Stimulated activated CD8-positive, alpha-beta memory T cell treated with anti-CD3 and anti-CD28 coated beads, Interleukin-15, amount 100 ng/mL, for 4 hours (primary cell): ENCODE results near the gene APOM.

ENCODE experiments used
- DNase-seq, 2 donors: peaks; one replicate each; pipeline ENCODE4 v3.0.0-alpha.2; 2020; ENCODE audit warnings: low read depth in 2 of 2

APOM gene

GRCh38 chr6:31631209-31631608, 24.5 kb upstream of the APOM start:
- DNase-seq = no peak

DNA sequence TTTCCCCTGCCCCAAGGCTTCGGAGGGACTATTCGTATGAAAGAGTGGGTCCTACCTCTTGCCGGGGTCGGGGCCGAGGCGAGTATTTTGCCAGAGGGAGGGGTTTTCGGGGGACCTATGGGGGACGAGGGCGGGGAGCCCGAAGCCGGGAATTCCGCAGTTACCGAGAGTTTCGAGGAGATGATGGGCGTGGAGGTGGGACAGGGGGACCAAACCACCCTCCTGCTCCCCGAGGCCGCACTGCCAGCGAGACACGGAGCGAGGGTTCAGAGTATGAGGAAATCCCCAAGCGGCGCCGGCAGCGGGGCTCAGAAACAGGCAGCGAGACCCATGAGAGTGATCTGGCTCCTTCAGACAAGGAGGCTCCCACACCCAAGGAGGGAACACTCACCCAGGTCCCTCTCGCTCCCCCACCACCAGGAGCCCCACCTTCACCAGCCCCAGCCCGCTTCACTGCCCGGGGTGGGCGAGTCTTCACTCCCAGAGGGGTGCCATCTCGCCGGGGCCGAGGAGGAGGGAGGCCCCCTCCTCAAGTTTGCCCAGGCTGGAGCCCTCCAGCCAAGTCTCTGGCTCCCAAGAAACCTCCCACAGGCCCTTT, 23.9 kb upstream of the APOM start:
- no peak for DNase-seq

- no peak for DNase-seq
Measured at GRCh38 chr6:31632279-31632946, 23.3 kb upstream of the APOM start.

- no peak for DNase-seq
Measured at GRCh38 chr6:31633447-31633846, 22.2 kb upstream of the APOM start.

DNA sequence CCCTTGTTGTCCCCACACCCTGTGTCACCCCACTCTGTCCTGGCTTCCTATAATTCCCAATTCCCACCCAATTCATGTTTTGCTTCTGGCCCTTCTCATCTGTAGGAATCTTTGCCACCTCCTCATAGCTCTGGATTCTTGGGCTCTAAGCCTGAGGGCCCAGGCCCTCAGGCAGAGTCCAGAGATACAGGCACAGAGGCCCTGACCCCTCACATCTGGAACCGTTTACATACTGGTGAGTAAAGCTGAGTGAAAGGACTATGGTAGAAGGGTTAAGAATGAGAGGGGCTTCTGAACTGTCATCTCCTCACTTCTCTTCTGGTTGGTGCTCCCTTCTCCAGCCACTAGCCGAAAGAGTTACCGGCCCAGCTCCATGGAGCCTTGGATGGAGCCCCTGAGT, 21.6 kb upstream of the APOM start:
- no peak for DNase-seq

DNA sequence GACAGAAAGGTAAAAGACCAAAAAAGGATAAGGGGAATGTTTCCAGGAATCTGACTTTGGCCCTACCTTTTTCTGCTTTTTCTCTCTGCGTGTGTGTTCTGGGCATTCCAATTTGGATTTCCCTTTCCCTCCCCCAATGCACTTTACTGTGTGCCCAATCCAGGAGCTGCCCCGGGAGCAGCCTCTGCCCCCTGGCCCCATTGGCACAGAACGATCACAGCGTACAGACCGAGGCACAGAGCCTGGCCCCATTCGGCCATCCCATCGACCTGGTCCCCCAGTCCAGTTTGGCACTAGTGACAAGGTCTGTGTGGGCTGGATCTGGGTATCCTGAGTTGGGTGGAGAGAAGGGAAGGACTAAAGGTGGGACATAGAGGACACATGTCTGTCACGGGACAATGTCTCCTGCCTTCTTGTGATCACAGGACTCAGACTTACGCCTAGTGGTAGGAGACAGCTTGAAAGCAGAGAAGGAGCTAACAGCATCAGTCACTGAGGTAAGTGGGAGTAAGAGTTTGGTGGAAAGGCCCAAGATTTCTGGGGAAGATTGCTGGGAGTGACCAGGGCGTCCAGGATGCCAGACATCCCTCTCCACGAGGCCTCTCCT, 20.6 kb upstream of the APOM start:
- DNase-seq = no peak

- DNase-seq = no peak
Measured at GRCh38 chr6:31636698-31637596, 18.7 kb upstream of the APOM start.

- no peak for DNase-seq
Measured at GRCh38 chr6:31639043-31639442, 16.7 kb upstream of the APOM start.

DNA sequence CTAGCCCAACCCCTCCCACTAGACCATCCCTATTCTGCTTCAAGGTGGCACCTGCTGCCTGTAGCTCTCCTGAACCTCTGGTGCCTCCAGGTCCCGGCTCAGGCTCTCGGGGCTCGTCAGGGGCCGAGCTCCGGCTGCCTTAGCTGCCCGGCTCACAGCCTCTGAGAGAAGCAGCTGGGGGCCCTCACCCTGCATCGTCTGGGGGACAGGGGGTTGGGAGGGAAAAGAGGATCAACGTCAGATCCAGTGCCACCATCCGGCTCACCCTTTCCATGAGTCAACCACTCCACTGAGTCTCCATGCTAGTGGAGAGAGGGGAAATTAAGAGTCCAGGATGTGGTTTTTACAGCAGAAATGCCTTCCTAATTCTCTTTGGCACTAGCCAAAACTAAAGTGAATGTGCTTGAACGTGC, 16.2 kb upstream of the APOM start:
- no peak for DNase-seq

DNA sequence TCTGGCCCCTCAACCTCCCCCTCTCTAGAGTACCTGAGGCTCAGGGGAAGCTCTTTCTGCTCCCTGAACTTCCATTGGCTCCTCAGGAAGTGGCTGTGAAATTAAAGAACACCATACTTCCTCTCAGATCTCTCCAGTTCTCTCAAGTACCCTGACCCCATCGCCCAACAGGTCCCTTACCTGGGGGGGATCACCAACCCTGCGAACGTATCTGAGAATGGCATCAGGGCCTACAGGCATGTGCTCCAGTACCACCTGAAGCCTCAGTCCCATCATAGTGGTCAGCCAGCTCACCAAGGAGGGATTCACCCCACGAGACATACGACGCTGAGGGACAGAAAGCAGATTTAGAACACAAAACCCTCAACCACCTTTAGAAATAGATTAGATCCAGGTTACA, 15.1 kb upstream of the APOM start:
- DNase-seq = no peak

DNA sequence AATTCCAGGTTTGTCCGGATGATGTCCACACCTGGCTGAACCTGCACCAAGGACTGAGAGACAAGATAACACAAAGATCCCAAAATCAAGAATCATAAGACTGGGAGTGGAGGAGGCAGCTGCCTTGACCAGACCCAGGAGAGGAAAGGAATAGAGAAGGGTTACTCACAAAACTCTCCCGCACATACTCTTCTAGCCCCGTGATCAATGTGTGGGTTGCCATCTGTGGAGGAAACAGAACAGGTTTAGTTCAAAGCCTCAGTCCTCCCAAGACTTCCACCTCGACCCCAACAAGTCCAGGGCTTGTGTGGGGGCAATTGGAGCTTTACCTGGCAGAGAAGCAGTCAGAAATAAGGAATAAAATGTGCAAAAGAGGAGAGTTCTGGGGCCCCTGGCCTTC, 14.3 kb upstream of the APOM start:
- DNase-seq = no peak

DNA sequence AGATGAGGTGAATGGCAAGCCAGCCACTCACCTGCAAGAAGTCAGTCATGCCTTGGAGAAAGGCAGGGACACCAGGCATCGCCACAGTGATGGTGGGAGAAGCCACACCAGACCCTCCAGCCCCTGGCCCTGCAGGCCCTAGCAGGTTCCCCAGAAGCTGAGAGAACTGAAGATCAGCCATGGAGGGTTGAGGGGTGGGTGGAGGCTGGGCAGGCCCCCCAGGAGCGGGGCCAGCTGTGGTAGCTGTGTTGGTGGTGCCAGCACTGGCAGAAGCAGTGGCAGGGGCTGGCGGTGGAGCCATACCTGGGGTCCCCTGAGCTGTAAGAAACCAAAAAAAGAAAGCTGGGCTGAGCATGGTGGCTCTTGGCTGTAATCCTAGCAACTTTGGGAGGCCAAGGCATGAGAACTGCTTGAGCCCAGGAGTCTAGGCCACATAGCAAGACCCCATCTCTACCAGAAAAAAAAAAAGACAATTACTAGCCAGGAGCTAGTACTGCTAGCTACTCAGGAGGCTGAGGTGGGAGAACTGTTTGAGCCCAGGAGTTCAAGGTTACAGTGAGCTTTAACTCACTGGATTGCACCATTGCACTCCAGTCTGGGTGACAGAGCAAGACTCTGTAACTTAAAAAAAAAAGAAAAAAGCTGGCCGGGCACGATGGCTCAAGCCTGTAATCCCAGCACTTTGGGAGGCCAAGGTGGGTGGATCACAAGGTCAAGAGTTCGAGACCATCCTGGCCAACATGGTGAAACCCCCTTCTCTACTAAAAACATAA, 12.7 kb upstream of the APOM start:
- DNase-seq = no peak

DNA sequence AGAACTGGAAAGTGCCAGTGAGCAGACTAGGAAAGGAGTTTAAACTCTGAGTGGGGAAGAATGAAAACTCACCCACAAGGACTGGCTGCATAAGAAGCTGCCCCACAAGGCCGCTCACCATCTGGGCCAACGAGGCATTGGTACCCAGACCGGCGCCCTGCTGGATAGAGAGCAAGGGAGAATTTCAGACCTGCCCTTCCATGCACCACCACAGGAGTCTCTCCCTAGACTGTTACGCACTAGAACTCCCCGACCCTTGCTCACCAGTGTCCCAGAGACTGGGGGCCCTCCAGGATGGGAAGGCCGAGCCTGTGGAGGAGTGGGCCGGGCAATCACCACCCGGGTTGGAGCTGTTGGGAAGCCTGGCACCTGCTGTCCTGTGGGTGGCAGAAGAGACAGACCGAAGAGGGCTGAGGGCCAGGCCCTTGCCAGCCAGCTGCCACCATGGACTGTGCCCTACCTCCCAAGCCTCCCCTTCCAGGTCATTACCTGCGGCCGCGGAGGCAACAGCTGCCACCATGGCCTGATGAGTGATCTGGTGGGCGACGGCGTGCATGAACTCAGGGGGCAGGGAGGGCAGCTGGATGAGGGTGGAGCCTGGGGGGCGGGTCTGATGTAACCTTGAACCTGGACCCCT, 11.8 kb upstream of the APOM start:
- DNase-seq = no peak

DNA sequence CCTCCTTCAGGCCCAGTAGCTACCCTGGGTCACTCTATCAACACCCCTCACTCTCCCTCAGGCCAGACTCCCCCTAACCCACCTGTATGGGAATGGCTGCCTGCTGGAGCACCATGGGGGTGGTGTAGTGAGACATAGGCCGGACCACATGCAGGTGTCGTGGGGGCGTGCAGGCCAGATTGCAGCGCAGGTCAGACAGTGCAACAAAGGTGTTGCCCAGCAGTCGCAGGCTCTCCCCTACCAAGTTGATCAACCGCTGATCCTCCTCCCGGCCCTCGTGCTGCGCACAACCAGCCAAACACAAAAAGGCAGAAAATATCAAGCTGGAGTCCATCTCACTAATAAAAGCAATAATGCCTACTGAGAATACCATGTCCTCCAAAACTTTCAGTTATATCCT, 10.4 kb upstream of the APOM start:
- no peak for DNase-seq

DNA sequence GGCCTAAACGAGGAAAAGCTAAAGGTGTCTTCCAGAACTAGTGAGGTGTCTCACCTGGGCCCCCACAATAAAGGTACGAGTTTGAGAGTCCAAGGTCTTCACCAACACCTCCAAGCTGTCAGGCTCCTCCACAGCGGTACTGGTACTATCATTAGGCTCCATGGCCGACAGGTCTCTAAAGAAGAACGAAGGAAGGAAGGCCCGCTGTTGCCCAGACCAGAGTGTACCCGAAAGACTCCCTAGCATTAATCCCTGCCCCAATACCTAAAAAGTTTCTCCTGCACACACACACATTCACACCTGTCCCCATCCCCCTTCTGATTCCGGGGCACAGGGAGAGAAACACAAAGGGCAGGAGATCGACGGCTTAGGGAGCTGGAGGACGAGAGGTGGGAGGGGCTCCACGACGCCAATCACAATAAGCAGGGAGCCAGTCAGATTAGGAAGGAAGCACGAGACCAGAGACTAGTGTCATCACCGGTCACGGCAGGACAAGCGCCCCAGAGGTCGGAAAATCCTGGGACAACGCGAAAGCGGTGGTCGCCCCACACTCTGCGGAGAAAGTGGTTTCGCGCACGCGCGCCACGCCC, 4.0 kb upstream of the APOM start:
- no peak for DNase-seq

- DNase-seq = peak; percentile 72 to 84
Measured at GRCh38 chr6:31652925-31653724, 2.6 kb upstream of the APOM start.

DNA sequence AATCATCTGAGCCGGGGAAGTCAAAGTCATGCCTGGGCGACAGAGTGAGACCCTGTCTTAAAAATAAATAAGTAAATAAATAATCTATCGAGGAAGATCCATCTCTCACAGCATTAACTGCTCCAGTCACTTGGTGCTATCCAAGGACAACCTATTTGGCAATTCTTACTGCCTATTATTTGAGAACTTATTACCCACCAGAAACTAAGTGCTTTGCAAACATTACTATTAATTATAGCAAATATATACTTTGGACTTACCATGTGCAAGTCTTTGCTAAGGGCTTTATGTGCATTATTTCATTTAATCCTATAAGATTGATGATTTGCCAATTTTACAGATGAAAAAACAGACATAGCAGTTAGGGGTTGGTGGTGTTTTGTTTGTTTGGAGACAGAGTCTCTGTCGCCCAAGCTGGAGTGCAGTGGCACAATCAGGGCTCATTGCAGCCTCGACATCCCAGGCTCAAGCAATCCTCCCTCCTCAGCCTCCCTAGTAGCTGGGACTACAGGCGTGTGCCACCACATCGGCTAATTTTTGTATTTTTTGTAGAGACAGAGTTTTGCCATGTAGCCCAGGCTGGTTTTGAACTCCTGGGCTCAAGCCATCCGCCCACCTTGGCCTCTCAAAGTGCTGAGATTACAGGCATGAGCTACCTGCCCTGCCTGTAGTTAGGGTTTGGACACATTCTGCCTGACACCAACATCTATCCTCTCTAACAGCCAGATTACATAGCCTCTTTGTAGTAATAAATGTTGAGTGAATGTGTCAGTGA, 933 bp upstream of the APOM start:
- DNase-seq = no peak

DNA sequence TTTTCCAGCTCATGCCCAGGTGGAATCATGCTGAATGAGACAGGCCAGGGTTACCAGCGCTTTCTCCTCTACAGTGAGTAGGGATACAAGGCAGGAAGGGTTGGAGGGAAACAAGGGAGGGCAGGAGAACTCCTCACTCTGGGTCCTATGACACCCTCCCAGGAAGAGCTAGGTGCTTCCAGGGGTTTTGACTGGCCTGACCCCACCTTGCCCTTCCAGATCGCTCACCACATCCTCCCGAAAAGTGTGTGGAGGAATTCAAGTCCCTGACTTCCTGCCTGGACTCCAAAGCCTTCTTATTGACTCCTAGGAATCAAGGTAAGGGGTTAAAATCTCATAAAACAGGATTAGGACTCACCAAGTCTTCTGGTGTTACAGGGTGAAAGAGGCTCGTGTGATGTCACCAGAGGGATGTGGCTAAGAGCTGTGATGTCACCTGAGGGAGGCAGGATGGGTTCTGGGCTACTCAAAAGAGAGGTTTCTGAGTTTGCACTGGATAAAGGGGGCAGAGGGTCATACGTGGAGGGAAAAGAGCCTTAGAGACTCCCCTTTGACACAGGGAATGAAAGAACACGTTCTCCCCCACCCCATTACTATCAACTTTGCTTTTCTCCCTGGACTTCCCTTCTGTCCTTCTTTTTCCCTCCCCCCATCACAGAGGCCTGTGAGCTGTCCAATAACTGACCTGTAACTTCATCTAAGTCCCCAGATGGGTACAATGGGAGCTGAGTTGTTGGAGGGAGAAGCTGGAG, 1.9 kb downstream of the APOM start:
- DNase-seq = no peak
